AG04450 (cell line): ENCODE results near the gene C3orf70. TPM values are rescaled to one million over a fixed set of nuclear protein-coding genes. Genes with fewer than 3 reads are reported as not detected.

Experiments
- CTCF ChIA-PET: fragments of 300-600, 350-600 bp; formaldehyde crosslinking; extraction: SDS; loops from one replicate; lab custom pipeline; 2022; ENCODE audit warnings: antibody characterized with exemption, inconsistent platforms; lab: Charles Lee
- POLR2A ChIA-PET: fragments of 350-600 bp; formaldehyde crosslinking; extraction: SDS; loops from one replicate; lab custom pipeline; 2021; ENCODE audit warnings: antibody characterized with exemption, inconsistent platforms; lab: Yijun Ruan, JAX
- DNase-seq: peaks from one replicate; pipeline ENCODE4 v3.0.0-alpha.2; 2011; ENCODE audit warnings: low read depth, low spot score
- H3K27ac ChIP-seq: one replicate; pipeline ENCODE4 v1.5.1; 2012; ENCODE audit warnings: low read depth, low read length, control low read depth
- H3K27me3 ChIP-seq: one replicate; pipeline ENCODE4 v1.6.0; 2012; ENCODE audit warnings: low read length; ENCODE audit not compliant: control insufficient read depth, insufficient read depth
- H3K4me3 ChIP-seq: 2 replicates; pipeline ENCODE4 v1.5.1; 2011; ENCODE audit warnings: mild to moderate bottlenecking, low read depth, low read length, control low read depth
- H3K9me3 ChIP-seq: 2 replicates; pipeline ENCODE4 v1.5.1; 2012; ENCODE audit warnings: low read length; ENCODE audit not compliant: control insufficient read depth, insufficient read depth
- CTCF ChIP-seq: IDR thresholded peaks from 2 replicates; pipeline ENCODE4 v1.5.1; 2011; ENCODE audit warnings: low read depth, low read length, control low read depth, inconsistent platforms
- polyA minus RNA-seq: library from RNA; depleted of rRNA, polyadenylated mRNA; stranded (reverse); fragments of >200 nt; gene quantifications from 2 replicates; pipeline ENCODE4 v1.2.3, GENCODE V29; 2011; rRNA and poly(A)+ RNA removed
- polyA plus RNA-seq: library from polyadenylated mRNA; depleted of rRNA; stranded (reverse); fragments of >200 nt; gene quantifications from 2 replicates; pipeline ENCODE4 v1.2.3, GENCODE V29; 2011; rRNA removed

C3orf70 gene
- polyA plus RNA-seq (0.79 and 0.89 TPM in 2 replicates), polyA minus RNA-seq (2.3 and 2.8 TPM in 2 replicates)

GRCh38 chr3:185152410-185153170, at the start of gene C3orf70:
Gene C3orf70 (minus strand): TSS chr3:185153060. CDS start chr3:185152823, 237 bp downstream.
- no peak for DNase-seq
- ChIA-PET POLR2A (no interaction called here), CTCF (interaction anchor here (0.6 to 1.0 kb wide), 3 partner anchors 24 to 734 kb away, joined by 3 to 5 read pairs (median 5); no protein-coding TSS in a partner anchor)
- H3K9me3 ChIP-seq = no peaks in the 10 kb centered on the region
- H3K27ac ChIP-seq = no peak within 1 kb of the TSS
- peaks cover 31% of the 10 kb centered on the region for H3K27me3 ChIP-seq
- no peak for TF ChIP-seq CTCF
- peak within 1 kb of the TSS; percentile 68 for H3K4me3 ChIP-seq

GRCh38 chr3:185200639-185201038, 47.8 kb upstream of the C3orf70 start:
- Histone ChIP-seq H3K27me3 (no peaks in the 10 kb centered on the region), H3K9me3 (no peaks in the 10 kb centered on the region), H3K4me3 (no peak overlapping the region), H3K27ac (no peak overlapping the region)
- CTCF ChIA-PET = interaction anchor here (0.6 to 1.3 kb wide), 2 partner anchors 24 to 326 kb away, joined by 5 to 10 read pairs; no protein-coding TSS in a partner anchor
- no peak for TF ChIP-seq CTCF
- no peak for DNase-seq
- POLR2A ChIA-PET = no interaction called here

- H3K27me3 ChIP-seq = no peaks in the 10 kb centered on the region
- no peak for DNase-seq
- ChIA-PET POLR2A (no interaction called here), CTCF (interaction anchor here (1.3 kb wide), 1 partner anchor 23 kb away, joined by 5 read pairs; no protein-coding TSS in a partner anchor)
- no peaks in the 10 kb centered on the region for H3K9me3 ChIP-seq
- no peak overlapping the region for H3K4me3 ChIP-seq
- H3K27ac ChIP-seq = no peak overlapping the region
- TF ChIP-seq CTCF = no peak
Observed at GRCh38 chr3:185199671-185200070, 46.8 kb upstream of the C3orf70 start.

- no peak overlapping the region for H3K4me3 ChIP-seq
- no peaks in the 10 kb centered on the region for H3K27me3 ChIP-seq
- no peak for TF ChIP-seq CTCF
- POLR2A ChIA-PET = no interaction called here
- no peaks in the 10 kb centered on the region for H3K9me3 ChIP-seq
- no peak for DNase-seq
- CTCF ChIA-PET = no interaction called here
- no peak overlapping the region for H3K27ac ChIP-seq
Observed at GRCh38 chr3:185199206-185199605, 46.3 kb upstream of the C3orf70 start.

GRCh38 chr3:185197068-185197467, 44.2 kb upstream of the C3orf70 start:
- H3K27ac ChIP-seq = no peak overlapping the region
- no peak overlapping the region for H3K4me3 ChIP-seq
- ChIA-PET CTCF (interaction anchor here (1.4 kb wide), 1 partner anchor 393 kb away, joined by 3 read pairs; no protein-coding TSS in a partner anchor), POLR2A (no interaction called here)
- no peaks in the 10 kb centered on the region for H3K27me3 ChIP-seq
- H3K9me3 ChIP-seq = no peaks in the 10 kb centered on the region
- no peak for TF ChIP-seq CTCF
- DNase-seq = no peak
